BE2C (cell line): Measurements from ENCODE around the gene GAL.
A peak's percentile ranks its signal among the peaks of the same experiment; 100 is the strongest.

ENCODE experiments used
- DNase-seq: peaks from one replicate; pipeline ENCODE4 v3.0.0-alpha.2; 2020
- H3K27me3 ChIP-seq: fragments of 250-450 bp; sonication (Bioruptor Pico); 2 replicates; pipeline ENCODE4 v1.5.1; 2020; ENCODE audit warnings: mild to moderate bottlenecking
- H3K36me3 ChIP-seq: fragments of 250-450 bp; sonication (Bioruptor Pico); 2 replicates; pipeline ENCODE4 v1.5.1; 2020; ENCODE audit warnings: mild to moderate bottlenecking
- H3K4me1 ChIP-seq: fragments of 250-450 bp; sonication (Bioruptor Pico); 2 replicates; pipeline ENCODE4 v1.5.1; 2020
- H3K4me3 ChIP-seq: 2 replicates; pipeline ENCODE4 v1.5.1; 2011; ENCODE audit warnings: low read depth, low read length
- H3K9me3 ChIP-seq: fragments of 250-450 bp; sonication (Bioruptor Pico); 2 replicates; pipeline ENCODE4 v1.5.1; 2020
- TF ChIP-seq, protein P1 (sequence below): IDR thresholded peaks from 2 replicates; pipeline ENCODE4 v1.5.1; 2012; ENCODE audit warnings: mild to moderate bottlenecking, low read depth, low read length

Gene GAL

DNA sequence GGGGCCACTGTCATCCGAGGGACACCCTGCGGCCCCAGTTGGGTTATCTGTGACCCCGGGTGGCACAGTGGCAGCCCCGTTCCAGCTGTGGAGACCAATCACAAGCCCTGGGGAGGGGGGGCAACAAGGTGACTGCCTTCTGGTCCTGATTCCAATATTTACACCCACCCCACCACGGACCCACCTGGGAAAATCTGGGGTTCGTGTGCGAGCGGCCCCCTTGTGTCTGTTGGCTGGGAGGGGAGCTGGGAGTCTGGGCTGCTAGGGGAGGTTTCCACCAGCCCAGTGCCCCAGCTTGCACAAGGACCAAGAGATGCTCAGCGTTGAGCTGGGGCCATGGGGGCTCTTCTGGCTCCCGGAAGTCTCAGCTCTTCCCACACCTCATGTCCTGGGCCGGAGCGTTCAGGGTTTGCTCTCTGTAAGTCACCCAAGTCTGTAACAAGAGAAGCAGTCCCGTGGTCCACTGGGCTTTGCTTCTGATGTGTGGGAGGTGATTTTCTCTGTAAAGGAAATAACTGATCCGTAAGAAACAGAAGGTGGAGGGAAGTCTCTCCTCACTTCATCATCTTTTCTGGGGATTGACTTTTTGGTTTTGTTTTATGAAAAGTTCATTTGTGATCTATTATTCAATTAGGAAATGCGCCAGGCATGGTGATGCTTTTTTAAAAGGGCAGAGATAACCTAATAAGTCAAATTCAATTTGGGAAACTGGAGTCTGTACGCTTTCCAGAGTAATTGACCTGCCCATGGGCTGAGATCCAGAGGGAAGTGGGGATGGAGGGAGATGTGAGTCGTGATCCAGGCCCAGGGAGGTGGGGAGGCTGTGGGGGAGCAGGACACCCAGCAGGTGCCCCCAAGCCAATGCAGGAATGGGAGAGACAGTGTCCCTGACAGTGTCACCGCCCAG, 22.4 kb upstream of the GAL start:
- Histone ChIP-seq H3K4me1 (peaks cover 39% of the 10 kb centered on the region), H3K9me3 (peaks cover 4% of the 10 kb centered on the region; the same call in 1 of the 2 replicates), H3K36me3 (no peaks in the 10 kb centered on the region), H3K4me3 (peak overlapping the region; percentile 31), H3K27me3 (no peaks in the 10 kb centered on the region)
- TF ChIP-seq, protein P1, sequence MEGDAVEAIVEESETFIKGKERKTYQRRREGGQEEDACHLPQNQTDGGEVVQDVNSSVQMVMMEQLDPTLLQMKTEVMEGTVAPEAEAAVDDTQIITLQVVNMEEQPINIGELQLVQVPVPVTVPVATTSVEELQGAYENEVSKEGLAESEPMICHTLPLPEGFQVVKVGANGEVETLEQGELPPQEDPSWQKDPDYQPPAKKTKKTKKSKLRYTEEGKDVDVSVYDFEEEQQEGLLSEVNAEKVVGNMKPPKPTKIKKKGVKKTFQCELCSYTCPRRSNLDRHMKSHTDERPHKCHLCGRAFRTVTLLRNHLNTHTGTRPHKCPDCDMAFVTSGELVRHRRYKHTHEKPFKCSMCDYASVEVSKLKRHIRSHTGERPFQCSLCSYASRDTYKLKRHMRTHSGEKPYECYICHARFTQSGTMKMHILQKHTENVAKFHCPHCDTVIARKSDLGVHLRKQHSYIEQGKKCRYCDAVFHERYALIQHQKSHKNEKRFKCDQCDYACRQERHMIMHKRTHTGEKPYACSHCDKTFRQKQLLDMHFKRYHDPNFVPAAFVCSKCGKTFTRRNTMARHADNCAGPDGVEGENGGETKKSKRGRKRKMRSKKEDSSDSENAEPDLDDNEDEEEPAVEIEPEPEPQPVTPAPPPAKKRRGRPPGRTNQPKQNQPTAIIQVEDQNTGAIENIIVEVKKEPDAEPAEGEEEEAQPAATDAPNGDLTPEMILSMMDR = no peak
- peak; percentile 88 for DNase-seq

DNA sequence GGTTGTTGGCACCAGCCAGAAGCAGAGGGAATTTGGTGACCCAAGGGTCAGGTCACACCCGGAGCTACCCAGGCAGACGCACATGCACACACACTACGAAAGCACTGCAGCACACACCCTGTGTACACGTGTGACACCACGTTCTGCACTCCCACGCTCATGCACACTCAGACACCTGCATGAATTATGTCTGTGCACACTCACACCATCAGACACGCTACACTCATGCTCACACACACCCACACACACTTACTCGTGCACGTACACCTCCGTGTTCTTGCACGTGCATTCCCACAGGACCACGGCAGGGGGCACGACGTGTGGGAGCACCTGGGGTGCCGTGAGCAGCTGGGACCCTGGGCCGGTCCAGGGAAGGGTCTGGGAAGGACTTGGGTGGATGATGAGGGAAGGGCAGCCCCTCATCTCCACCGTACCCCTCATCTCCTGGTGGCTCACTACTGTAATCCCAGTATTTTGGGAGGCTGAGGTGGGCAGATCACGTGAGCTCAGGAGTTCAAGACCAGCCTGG, 20.8 kb upstream of the GAL start:
- Histone ChIP-seq H3K27me3 (no peaks in the 10 kb centered on the region), H3K36me3 (no peaks in the 10 kb centered on the region), H3K4me1 (peaks cover 39% of the 10 kb centered on the region), H3K9me3 (peaks cover 4% of the 10 kb centered on the region; the same call in 1 of the 2 replicates), H3K4me3 (no peak overlapping the region)
- TF ChIP-seq, protein P1 = no peak
- DNase-seq = no peak

DNA sequence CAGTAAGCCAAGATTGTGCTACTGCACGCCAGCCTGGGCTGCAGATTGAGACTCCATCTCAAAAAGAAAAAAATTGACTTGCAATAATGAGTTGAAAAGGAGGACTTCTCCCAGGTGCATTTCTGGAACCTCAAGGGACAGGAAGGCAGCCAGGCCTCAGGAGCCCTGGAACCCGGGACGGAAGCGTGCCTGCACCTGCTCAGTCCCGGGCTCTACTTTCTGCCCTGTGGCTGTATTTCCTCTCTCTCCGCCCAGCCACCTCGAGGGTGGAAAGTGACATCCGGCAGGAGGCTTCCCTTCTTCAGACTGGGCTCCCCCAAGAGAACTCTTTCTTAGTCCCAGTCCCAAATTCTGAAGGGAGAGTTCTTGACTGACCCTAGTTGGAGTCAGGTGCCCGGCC, 20.2 kb upstream of the GAL start:
- Histone ChIP-seq H3K9me3 (peaks cover 4% of the 10 kb centered on the region; the same call in 1 of the 2 replicates), H3K27me3 (no peaks in the 10 kb centered on the region), H3K4me3 (no peak overlapping the region), H3K4me1 (peaks cover 39% of the 10 kb centered on the region), H3K36me3 (no peaks in the 10 kb centered on the region)
- no peak for DNase-seq
- TF ChIP-seq, protein P1 = no peak

DNA sequence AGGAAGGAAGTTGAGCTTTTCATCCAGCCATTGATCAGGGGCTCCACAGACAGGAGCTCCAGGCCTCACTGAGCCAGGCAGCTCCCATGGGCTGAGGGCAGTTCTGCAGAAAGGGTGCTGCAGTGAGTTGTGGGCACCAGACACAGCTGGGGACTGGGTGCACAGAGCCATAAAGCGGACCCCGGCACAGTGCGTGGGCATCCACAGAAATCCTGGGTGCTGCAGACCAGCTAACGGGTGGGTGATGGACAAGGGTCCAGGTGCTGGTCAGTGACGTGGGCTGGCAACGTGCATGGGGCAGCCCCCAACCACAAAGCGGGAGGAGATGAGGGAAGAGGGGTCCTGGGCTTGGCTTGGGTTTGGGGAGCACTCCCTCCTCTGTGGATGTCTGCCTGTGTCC, 19.4 kb upstream of the GAL start:
- peaks cover 34% of the 10 kb centered on the region for H3K4me1 ChIP-seq
- no peak for DNase-seq
- no peaks in the 10 kb centered on the region for H3K27me3 ChIP-seq
- no peaks in the 10 kb centered on the region for H3K36me3 ChIP-seq
- TF ChIP-seq, protein P1 = no peak
- peaks cover 4% of the 10 kb centered on the region; the same call in 1 of the 2 replicates for H3K9me3 ChIP-seq
- H3K4me3 ChIP-seq = no peak overlapping the region

DNA sequence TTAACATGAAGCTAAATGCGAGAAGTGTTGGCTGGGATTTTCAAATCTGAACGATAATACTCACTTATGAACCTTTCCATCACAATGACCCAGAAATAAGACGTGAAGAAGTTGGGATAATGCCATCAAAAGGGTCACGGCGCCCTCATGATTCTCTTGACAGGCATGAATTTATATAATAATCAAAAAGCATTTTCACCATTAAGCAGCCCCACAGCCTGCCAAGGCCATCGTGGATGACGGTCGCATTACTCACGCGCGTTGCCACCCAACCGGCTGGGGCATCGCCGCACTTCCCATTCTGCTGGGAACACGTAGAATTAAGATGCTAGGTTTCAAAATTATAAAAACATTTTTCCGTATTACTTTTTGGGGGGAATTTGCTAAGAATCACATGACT, 18.9 kb upstream of the GAL start:
- TF ChIP-seq, protein P1 = no peak
- DNase-seq = no peak
- Histone ChIP-seq H3K4me3 (no peak overlapping the region), H3K36me3 (no peaks in the 10 kb centered on the region), H3K9me3 (peaks cover 4% of the 10 kb centered on the region; the same call in 1 of the 2 replicates), H3K4me1 (peaks cover 28% of the 10 kb centered on the region), H3K27me3 (no peaks in the 10 kb centered on the region)

DNA sequence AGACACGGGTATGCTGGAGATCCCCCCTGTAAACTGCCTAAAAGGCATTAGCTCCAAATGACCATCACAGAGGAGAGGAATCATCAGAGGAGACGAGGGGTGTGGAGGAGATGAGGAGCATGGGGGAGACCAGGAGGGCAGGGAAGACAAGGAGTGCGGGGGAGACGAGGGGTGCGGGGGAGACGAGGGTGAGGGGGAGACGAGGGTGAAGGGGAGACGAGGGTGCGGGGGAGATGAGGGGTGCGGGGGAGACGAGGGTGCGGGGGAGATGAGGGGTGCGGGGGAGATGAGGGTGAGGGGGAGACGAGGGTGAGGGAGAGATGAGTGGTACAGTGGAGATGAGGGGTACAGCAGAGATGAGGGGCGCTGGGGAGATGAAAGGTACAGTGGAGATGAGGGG, 17.5 kb upstream of the GAL start:
- Histone ChIP-seq H3K4me1 (peaks cover 14% of the 10 kb centered on the region), H3K9me3 (peaks cover 4% of the 10 kb centered on the region; the same call in 1 of the 2 replicates), H3K4me3 (no peak overlapping the region), H3K27me3 (no peaks in the 10 kb centered on the region), H3K36me3 (no peaks in the 10 kb centered on the region)
- TF ChIP-seq, protein P1 = no peak
- DNase-seq = no peak
